Measurements from ENCODE around the gene ATG5. TPM values are rescaled to one million over a fixed set of nuclear protein-coding genes. Genes with fewer than 3 reads are reported as not detected.
"Not testable (repeated sequence)": the region's sequence is repeated elsewhere in the genome, so short reads cannot be mapped to it uniquely, and the experiment has no call there.

The ATG5 gene
- polyA plus RNA-seq, 1 donor (not counting 4 experiments of a cell fraction or from before 2014, with no cell fraction given): 60.0 TPM

- H3K4me2 ChIP-seq (ENCODE audit: control insufficient read depth, extremely low read depth, insufficient read depth, low read depth, low read length); H3K27me3 ChIP-seq (ENCODE audit: control insufficient read depth, extremely low read depth, insufficient read depth, low read length); dilution Hi-C loops (cut with MboI; ENCODE audit: extremely low pct_ligation_motif_present, low sequenced_read_pairs); H3K36me3 ChIP-seq (ENCODE audit: control insufficient read depth in 2 of 2, extremely low read depth in 1 of 2, insufficient read depth in 2 of 2, low read length in 2 of 2); DNase-seq (ENCODE audit: low read depth, low spot score); H2AFZ ChIP-seq (ENCODE audit: control insufficient read depth, low read length); FAIRE-seq; H3K4me3 ChIP-seq (ENCODE audit: control insufficient read depth in 2 of 3, extremely low read depth in 1 of 3, insufficient read depth in 2 of 3, low read depth in 1 of 3, low read length in 3 of 3); H4K20me1 ChIP-seq (ENCODE audit: control insufficient read depth, extremely low read depth, insufficient read depth, low read length); H3K9ac ChIP-seq (ENCODE audit: control insufficient read depth, extremely low read depth, insufficient read depth, low read length); H3K9me3 ChIP-seq (ENCODE audit: control insufficient read depth, low read depth, low read length); H3K27ac ChIP-seq (ENCODE audit: control insufficient read depth, insufficient read depth, low read length); H3K9me1 ChIP-seq (ENCODE audit: control insufficient read depth, extremely low read depth, insufficient read depth, low read length): not testable (repeated sequence)
- H3K79me2 ChIP-seq (ENCODE audit: control insufficient read depth, insufficient read depth, low read length): peaks cover 66% of the 10 kb centered on the region
- peaks cover 13% of the 10 kb centered on the region for H3K4me1 ChIP-seq (ENCODE audit: control insufficient read depth, extremely low read depth, insufficient read depth, low read length)
These were observed 61.1 kb downstream of the ATG5 start for GRCh38 chr6:106264433-106264832.

GRCh38 chr6:106259748-106260147, 65.8 kb downstream of the ATG5 start:
- H3K9me1 ChIP-seq (ENCODE audit: control insufficient read depth, extremely low read depth, insufficient read depth, low read length); H3K9ac ChIP-seq (ENCODE audit: control insufficient read depth, extremely low read depth, insufficient read depth, low read length); H3K27me3 ChIP-seq (ENCODE audit: control insufficient read depth, extremely low read depth, insufficient read depth, low read length); H3K4me3 ChIP-seq (ENCODE audit: control insufficient read depth in 2 of 3, extremely low read depth in 1 of 3, insufficient read depth in 2 of 3, low read depth in 1 of 3, low read length in 3 of 3); FAIRE-seq; DNase-seq (ENCODE audit: low read depth, low spot score); H2AFZ ChIP-seq (ENCODE audit: control insufficient read depth, low read length); H3K9me3 ChIP-seq (ENCODE audit: control insufficient read depth, low read depth, low read length); H3K4me2 ChIP-seq (ENCODE audit: control insufficient read depth, extremely low read depth, insufficient read depth, low read depth, low read length); dilution Hi-C loops (cut with MboI; ENCODE audit: extremely low pct_ligation_motif_present, low sequenced_read_pairs); H3K36me3 ChIP-seq (ENCODE audit: control insufficient read depth in 2 of 2, extremely low read depth in 1 of 2, insufficient read depth in 2 of 2, low read length in 2 of 2); H3K27ac ChIP-seq (ENCODE audit: control insufficient read depth, insufficient read depth, low read length); H4K20me1 ChIP-seq (ENCODE audit: control insufficient read depth, extremely low read depth, insufficient read depth, low read length): not testable (repeated sequence)
- Histone ChIP-seq H3K79me2 (ENCODE audit: control insufficient read depth, insufficient read depth, low read length) (peaks cover 65% of the 10 kb centered on the region), H3K4me1 (ENCODE audit: control insufficient read depth, extremely low read depth, insufficient read depth, low read length) (peaks cover 42% of the 10 kb centered on the region)

GRCh38 chr6:106258726-106259125, 66.8 kb downstream of the ATG5 start:
- dilution Hi-C loops (cut with MboI; ENCODE audit: extremely low pct_ligation_motif_present, low sequenced_read_pairs): no loop called here
- Histone ChIP-seq H3K4me1 (ENCODE audit: control insufficient read depth, extremely low read depth, insufficient read depth, low read length) (peaks cover 47% of the 10 kb centered on the region), H3K9me1 (ENCODE audit: control insufficient read depth, extremely low read depth, insufficient read depth, low read length) (peaks cover 7% of the 10 kb centered on the region), H3K79me2 (ENCODE audit: control insufficient read depth, insufficient read depth, low read length) (peaks cover 65% of the 10 kb centered on the region), H2AFZ (ENCODE audit: control insufficient read depth, low read length) (no peak overlapping the region), H3K36me3 (ENCODE audit: control insufficient read depth in 2 of 2, extremely low read depth in 1 of 2, insufficient read depth in 2 of 2, low read length in 2 of 2) (peaks cover 0 to 5% of the 10 kb centered on the region in 2 experiments), H3K4me3 (ENCODE audit: control insufficient read depth in 2 of 3, extremely low read depth in 1 of 3, insufficient read depth in 2 of 3, low read depth in 1 of 3, low read length in 3 of 3) (peak overlapping the region in 1 of 3 experiments; percentile 32), H4K20me1 (ENCODE audit: control insufficient read depth, extremely low read depth, insufficient read depth, low read length) (peaks cover 5% of the 10 kb centered on the region), H3K27me3 (ENCODE audit: control insufficient read depth, extremely low read depth, insufficient read depth, low read length) (no peaks in the 10 kb centered on the region), H3K27ac (ENCODE audit: control insufficient read depth, insufficient read depth, low read length) (peak overlapping the region; percentile 42), H3K9me3 (ENCODE audit: control insufficient read depth, low read depth, low read length) (no peaks in the 10 kb centered on the region), H3K4me2 (ENCODE audit: control insufficient read depth, extremely low read depth, insufficient read depth, low read depth, low read length) (peak overlapping the region; percentile 48), H3K9ac (ENCODE audit: control insufficient read depth, extremely low read depth, insufficient read depth, low read length) (peak overlapping the region; percentile 31)
- no peak for DNase-seq (ENCODE audit: low read depth, low spot score)
- no peak for FAIRE-seq
- TF ChIP-seq EZH2 (IDR thresholded peaks at IDR 0.05; ENCODE audit: low read length): no peak
- TF ChIP-seq CTCF (optimal IDR thresholded peaks at IDR 0.05 in 1 of 3, IDR thresholded peaks at IDR 0.05 in 1 of 3, conservative IDR thresholded peaks at IDR 0.05 in 1 of 3; ENCODE audit: extremely low read depth in 1 of 3, insufficient read depth in 2 of 3, low read length in 3 of 3): no peak

Measured in keratinocyte (primary cell).